ENCODE measurements around the gene BRD3OS. TPM values are rescaled to one million over a fixed set of nuclear protein-coding genes. Genes with fewer than 3 reads are reported as not detected.

The BRD3OS gene
- total RNA-seq, 2 experiments from 2014 or later, result 13.5 to 16.0 TPM

DNA sequence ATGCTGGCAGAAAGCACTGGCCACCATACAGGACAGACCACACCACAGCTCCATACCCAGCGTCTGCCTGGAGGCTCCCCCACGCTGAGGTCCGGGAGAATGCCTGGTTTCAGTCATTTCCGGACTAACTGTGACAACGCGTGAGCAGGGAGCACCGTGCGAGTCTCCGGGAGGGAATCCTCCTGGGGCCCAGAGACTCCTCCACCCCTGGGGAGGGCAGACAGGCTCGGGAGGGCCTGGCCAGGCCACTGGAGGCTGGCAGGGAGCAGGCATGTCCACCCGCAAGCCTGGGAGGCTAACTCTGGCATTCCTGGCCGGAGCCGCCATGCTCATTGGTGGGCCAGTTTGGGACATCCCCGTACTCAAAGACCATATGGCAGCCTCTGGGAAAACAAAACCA is 6.5 kb downstream of the BRD3OS start:
- H3K36me3 Mint-ChIP-seq (ENCODE audit: low read depth), result peaks cover 45% of the 10 kb centered on the region
- H3K27me3 Mint-ChIP-seq (ENCODE audit: low read depth), result no peaks in the 10 kb centered on the region
- ChIA-PET CTCF (no interaction called here), POLR2A (no interaction called here)
- no peak overlapping the region for H3K4me3 Mint-ChIP-seq
- H3K4me1 Mint-ChIP-seq (ENCODE audit: low read depth), result peaks cover 5% of the 10 kb centered on the region
- H3K27ac Mint-ChIP-seq, result no peak overlapping the region
- ATAC-seq (no peak), DNase-seq (no peak)
- H3K9me3 Mint-ChIP-seq (ENCODE audit: insufficient read depth), result no peaks in the 10 kb centered on the region

GRCh38 chr9:134032456-134033222 is 7.4 kb downstream of the BRD3OS start:
- DNase-seq, result no peak
- no peaks in the 10 kb centered on the region for H3K4me1 Mint-ChIP-seq (ENCODE audit: low read depth)
- ATAC-seq, result no peak
- H3K27me3 Mint-ChIP-seq (ENCODE audit: low read depth), result no peaks in the 10 kb centered on the region
- peaks cover 44% of the 10 kb centered on the region for H3K36me3 Mint-ChIP-seq (ENCODE audit: low read depth)
- no peak overlapping the region for H3K27ac Mint-ChIP-seq
- H3K4me3 Mint-ChIP-seq, result no peak overlapping the region
- ChIA-PET POLR2A (interaction anchor here (0.6 to 0.7 kb wide), 2 partner anchors 477 to 1675 kb away, joined by 3 read pairs; no protein-coding TSS in a partner anchor), CTCF (no interaction called here)
- H3K9me3 Mint-ChIP-seq (ENCODE audit: insufficient read depth), result no peaks in the 10 kb centered on the region

DNA sequence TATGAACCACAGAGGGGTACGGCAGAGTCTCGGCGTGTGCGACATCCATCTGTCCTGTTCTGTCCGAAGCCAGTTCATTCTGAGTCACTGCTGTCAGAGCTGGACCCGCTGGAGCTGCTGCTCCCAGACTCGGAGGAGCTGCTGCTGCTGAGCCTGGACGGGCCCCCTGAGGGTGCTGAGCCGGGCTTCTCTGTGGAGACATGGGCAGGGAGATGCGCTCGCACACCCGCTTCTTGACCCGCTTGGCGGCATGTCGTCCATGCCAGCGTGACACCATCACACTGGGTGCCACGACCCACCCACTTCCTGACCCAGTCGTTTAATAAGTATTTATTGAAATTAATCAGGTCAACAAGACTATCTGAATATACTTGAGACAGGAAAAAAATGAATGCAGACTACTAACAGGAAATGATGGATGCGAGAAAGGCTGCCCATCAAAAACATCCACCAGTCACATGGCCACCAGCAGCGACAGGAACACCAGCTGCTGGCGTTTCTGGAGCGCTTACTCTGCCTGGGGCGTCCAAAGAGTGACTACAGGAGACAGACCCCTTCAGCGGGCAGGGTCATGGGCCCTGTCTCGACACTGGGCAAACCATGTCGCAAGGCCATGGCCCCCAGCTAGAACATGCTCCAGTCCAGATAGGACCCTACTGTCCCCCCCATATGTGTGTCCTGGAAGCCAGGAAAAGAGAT is 8.4 kb downstream of the BRD3OS start:
- DNase-seq (no peak), ATAC-seq (no peak)
- Mint-ChIP-seq H3K36me3 (ENCODE audit: low read depth) (peaks cover 49% of the 10 kb centered on the region), H3K27me3 (ENCODE audit: low read depth) (no peaks in the 10 kb centered on the region), H3K27ac (no peak overlapping the region), H3K4me3 (no peak overlapping the region), H3K4me1 (ENCODE audit: low read depth) (no peaks in the 10 kb centered on the region), H3K9me3 (ENCODE audit: insufficient read depth) (no peaks in the 10 kb centered on the region)
- ChIA-PET CTCF (interaction anchor here (0.8 kb wide), 1 partner anchor 8 kb away, joined by 3 read pairs; the partner anchor contains the start of gene BRD3OS), POLR2A (no interaction called here)

- Mint-ChIP-seq H3K4me3 (no peak overlapping the region), H3K9me3 (ENCODE audit: insufficient read depth) (no peaks in the 10 kb centered on the region), H3K4me1 (ENCODE audit: low read depth) (no peaks in the 10 kb centered on the region), H3K27ac (no peak overlapping the region), H3K36me3 (ENCODE audit: low read depth) (peaks cover 56% of the 10 kb centered on the region), H3K27me3 (ENCODE audit: low read depth) (no peaks in the 10 kb centered on the region)
- POLR2A ChIA-PET, result no interaction called here
- CTCF ChIA-PET, result interaction anchor here (0.8 kb wide), 1 partner anchor 9 kb away, joined by 3 read pairs; the partner anchor contains the start of gene BRD3OS
- no peak for DNase-seq
- ATAC-seq, result no peak
Observed at GRCh38 chr9:134034215-134035040, 9.1 kb downstream of the BRD3OS start.

- ATAC-seq, result no peak
- Mint-ChIP-seq H3K9me3 (ENCODE audit: insufficient read depth) (no peaks in the 10 kb centered on the region), H3K4me1 (ENCODE audit: low read depth) (no peaks in the 10 kb centered on the region), H3K36me3 (ENCODE audit: low read depth) (peaks cover 63% of the 10 kb centered on the region), H3K27ac (no peak overlapping the region), H3K4me3 (no peak overlapping the region), H3K27me3 (ENCODE audit: low read depth) (no peaks in the 10 kb centered on the region)
- DNase-seq, result no peak
- ChIA-PET POLR2A (no interaction called here), CTCF (no interaction called here)
Observed at GRCh38 chr9:134035041-134036039, 10.1 kb downstream of the BRD3OS start.

DNA sequence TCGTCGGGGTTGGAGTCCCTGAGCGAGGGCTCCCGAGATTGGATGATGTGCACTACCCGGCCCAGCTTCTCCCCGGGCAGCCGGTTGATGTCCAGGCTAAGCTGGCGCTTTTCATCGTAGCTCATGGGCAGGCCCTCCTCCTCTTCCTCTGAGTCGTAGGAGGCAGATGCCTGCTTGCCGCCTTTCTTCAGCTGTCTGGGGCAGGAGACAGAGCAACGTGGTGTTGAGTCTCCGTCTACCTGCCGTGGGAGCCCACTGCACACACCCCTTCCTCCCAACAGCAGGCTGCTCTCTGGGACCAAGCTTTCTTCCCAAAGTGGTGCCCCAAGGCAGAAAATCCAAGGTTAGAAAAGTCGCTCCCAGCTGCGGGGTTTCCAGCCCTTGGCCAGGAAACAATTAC is 10.8 kb downstream of the BRD3OS start:
- ChIA-PET CTCF (no interaction called here), POLR2A (no interaction called here)
- H3K9me3 Mint-ChIP-seq (ENCODE audit: insufficient read depth), result no peaks in the 10 kb centered on the region
- no peak for DNase-seq
- no peak for ATAC-seq
- H3K4me1 Mint-ChIP-seq (ENCODE audit: low read depth), result no peaks in the 10 kb centered on the region
- no peaks in the 10 kb centered on the region for H3K27me3 Mint-ChIP-seq (ENCODE audit: low read depth)
- no peak overlapping the region for H3K27ac Mint-ChIP-seq
- H3K4me3 Mint-ChIP-seq, result no peak overlapping the region
- H3K36me3 Mint-ChIP-seq (ENCODE audit: low read depth), result peaks cover 63% of the 10 kb centered on the region

DNA sequence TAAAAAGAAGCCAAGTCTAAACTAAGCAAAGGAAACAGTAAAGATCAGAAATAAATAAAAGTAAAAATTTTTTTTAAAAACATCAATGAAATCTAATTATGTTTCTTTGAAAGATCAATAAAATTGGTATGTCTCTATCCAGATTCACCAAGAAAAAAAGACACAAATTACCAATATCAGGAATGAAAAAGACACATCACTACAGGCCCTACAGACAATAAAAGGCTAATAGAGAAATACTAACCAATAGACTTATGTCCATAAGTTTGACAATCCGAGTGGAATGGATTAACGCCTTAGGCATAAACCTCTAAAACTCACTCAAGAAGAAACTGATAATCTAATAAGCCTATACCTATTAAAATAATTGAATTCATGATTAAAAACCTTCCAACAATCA is 12.4 kb downstream of the BRD3OS start:
- POLR2A ChIA-PET, result no interaction called here
- no peak overlapping the region for H3K4me3 Mint-ChIP-seq
- ATAC-seq, result no peak
- no peaks in the 10 kb centered on the region for H3K27me3 Mint-ChIP-seq (ENCODE audit: low read depth)
- CTCF ChIA-PET, result no interaction called here
- peaks cover 65% of the 10 kb centered on the region for H3K36me3 Mint-ChIP-seq (ENCODE audit: low read depth)
- DNase-seq, result no peak
- H3K27ac Mint-ChIP-seq, result no peak overlapping the region
- H3K9me3 Mint-ChIP-seq (ENCODE audit: insufficient read depth), result no peaks in the 10 kb centered on the region
- no peaks in the 10 kb centered on the region for H3K4me1 Mint-ChIP-seq (ENCODE audit: low read depth)

DNA sequence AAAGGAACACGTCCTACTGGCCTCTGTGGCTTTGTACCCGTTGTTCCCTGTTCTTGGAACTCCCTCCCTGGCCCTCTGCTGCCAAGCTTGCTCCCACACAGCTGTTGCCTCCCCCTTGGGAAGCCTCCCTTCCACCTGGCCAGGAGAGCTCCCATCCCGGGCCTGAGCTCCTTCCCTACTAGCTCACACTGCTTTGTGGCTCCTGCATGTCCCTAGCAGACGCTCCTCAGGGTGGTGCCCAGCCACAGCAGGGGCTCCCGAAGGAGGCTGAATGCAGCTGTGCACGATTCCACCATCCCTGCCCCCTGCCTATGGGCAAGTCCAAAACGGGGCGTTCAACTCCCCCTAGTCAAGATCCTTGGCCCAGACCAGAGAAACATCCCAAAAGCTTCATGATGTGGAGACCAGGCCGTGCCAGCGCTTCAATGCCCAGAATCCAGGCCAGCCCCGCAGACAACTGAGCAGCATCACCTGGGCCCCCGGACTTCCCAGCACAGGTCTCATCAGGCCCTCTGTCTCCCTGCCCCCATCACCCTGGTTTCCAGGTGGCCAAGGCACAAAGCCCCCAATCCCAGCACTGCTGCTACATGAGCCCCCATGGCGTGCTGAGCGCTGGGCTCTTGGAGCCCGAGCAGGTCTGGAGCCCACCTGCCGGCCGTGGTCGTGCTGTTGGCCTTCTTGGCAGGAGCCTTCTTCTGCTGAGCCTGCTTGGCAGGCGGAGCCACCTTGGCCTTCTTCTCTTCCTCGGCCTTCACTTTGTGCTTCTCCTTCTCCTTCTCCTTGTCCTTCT is 14.3 kb downstream of the BRD3OS start:
- Mint-ChIP-seq H3K9me3 (ENCODE audit: insufficient read depth) (no peaks in the 10 kb centered on the region), H3K27ac (no peak overlapping the region), H3K36me3 (ENCODE audit: low read depth) (peaks cover 50% of the 10 kb centered on the region), H3K4me1 (ENCODE audit: low read depth) (no peaks in the 10 kb centered on the region), H3K27me3 (ENCODE audit: low read depth) (no peaks in the 10 kb centered on the region), H3K4me3 (no peak overlapping the region)
- DNase-seq (no peak), ATAC-seq (no peak)
- ChIA-PET CTCF (no interaction called here), POLR2A (interaction anchor here (0.6 kb wide), 1 partner anchor 25 kb away, joined by 3 read pairs; no protein-coding TSS in a partner anchor)

- H3K9me3 Mint-ChIP-seq (ENCODE audit: insufficient read depth), result no peaks in the 10 kb centered on the region
- H3K27me3 Mint-ChIP-seq (ENCODE audit: low read depth), result no peaks in the 10 kb centered on the region
- POLR2A ChIA-PET, result no interaction called here
- no peak for ATAC-seq
- no peak for DNase-seq
- H3K4me1 Mint-ChIP-seq (ENCODE audit: low read depth), result no peaks in the 10 kb centered on the region
- peaks cover 47% of the 10 kb centered on the region for H3K36me3 Mint-ChIP-seq (ENCODE audit: low read depth)
- H3K4me3 Mint-ChIP-seq, result no peak overlapping the region
- CTCF ChIA-PET, result no interaction called here
- peak overlapping the region; percentile 0 for H3K27ac Mint-ChIP-seq
Observed at GRCh38 chr9:134040176-134040565, 14.9 kb downstream of the BRD3OS start.

DNA sequence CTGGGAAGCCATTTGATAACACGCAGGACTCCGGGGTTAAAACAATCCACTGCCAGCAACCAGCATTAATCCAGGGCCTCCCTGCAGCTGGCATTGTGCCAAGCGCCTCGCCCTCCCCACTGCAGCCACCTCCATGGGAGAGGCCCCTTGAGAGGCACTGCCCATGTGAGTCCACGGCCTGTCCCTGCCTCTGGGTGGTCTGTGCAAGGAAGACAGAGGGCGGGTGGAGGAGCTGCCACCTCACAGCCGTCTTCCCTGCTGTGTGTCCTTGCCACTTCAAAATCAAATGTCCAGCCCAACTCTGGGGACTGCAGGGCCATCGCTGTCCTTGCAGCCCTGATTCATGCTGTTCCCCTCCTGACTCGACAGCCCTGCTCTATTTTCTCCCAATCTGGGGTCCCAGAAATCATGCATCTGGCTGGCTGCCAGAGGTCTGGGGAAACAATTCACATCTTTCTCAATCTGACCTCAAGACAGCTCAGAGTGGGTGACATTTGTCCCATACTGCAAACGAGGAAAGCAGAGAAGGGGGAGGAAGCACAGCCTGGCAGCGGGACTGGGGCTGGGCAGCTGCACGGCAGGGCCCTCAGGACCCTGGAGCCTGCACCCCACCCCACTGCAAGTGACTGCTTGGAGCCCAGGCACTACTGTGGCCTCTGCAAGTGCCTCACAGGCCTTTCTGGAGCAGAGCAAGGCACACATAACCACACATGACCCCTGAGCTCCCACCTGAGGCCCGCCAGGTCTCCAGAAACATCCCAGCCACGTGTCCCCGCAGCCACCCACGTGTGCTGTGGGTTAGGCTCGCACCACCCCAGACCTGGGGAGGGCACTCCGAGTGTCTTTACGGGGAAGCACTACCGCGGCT is 15.7 kb downstream of the BRD3OS start:
- no peak for ATAC-seq
- Mint-ChIP-seq H3K27ac (no peak overlapping the region), H3K27me3 (ENCODE audit: low read depth) (no peaks in the 10 kb centered on the region), H3K9me3 (ENCODE audit: insufficient read depth) (no peaks in the 10 kb centered on the region), H3K36me3 (ENCODE audit: low read depth) (peaks cover 41% of the 10 kb centered on the region), H3K4me1 (ENCODE audit: low read depth) (no peaks in the 10 kb centered on the region), H3K4me3 (no peak overlapping the region)
- CTCF ChIA-PET, result no interaction called here
- DNase-seq, result no peak
- POLR2A ChIA-PET, result no interaction called here
